ENCODE data around the gene SCGB1C1.

DNA sequence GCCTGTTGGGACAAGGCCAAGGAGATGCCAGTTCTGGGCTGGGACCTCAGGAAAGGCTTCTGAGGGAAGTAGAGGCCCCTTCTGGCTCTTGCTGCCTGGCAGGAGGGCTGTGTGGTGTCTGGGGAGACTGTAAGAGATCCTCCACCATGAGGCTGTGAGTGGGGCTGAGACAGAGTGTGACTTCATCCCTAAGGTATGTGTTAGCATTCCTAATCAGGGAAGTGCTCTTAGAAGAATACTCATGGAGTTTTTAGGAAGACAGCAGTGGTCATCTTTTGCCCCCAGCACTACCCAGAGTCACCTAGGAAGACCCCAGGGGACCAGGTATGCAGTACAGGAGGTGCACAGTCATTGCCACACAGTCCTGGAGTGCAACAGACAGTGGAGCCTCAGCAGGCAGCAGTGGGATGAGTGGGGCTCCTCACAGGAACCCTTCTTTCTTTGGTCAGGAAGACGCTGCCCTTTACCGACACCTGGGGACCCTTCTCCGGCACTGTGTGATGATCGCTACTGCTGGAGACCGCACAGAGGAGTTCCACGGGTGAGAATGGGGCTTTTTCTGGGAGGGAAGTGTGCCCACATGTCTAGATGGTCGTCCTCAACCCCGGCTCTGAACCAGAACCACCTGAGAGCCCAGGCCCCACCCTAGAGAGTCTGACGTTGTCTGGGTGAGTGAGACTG is 17.4 kb downstream of the SCGB1C1 start:
- TF ChIP-seq, protein P1, sequence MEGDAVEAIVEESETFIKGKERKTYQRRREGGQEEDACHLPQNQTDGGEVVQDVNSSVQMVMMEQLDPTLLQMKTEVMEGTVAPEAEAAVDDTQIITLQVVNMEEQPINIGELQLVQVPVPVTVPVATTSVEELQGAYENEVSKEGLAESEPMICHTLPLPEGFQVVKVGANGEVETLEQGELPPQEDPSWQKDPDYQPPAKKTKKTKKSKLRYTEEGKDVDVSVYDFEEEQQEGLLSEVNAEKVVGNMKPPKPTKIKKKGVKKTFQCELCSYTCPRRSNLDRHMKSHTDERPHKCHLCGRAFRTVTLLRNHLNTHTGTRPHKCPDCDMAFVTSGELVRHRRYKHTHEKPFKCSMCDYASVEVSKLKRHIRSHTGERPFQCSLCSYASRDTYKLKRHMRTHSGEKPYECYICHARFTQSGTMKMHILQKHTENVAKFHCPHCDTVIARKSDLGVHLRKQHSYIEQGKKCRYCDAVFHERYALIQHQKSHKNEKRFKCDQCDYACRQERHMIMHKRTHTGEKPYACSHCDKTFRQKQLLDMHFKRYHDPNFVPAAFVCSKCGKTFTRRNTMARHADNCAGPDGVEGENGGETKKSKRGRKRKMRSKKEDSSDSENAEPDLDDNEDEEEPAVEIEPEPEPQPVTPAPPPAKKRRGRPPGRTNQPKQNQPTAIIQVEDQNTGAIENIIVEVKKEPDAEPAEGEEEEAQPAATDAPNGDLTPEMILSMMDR (IDR thresholded peaks at IDR 0.05; ENCODE audit: control extremely low read depth in 1 of 3, insufficient read depth in 1 of 3, low read depth in 1 of 3, low read length in 3 of 3): no peak
- no peak for TF ChIP-seq SP4 (IDR thresholded peaks at IDR 0.05; ENCODE audit: low read length)

Measured in H1 (cell line).